ENCODE measurements around the gene APRT. TPM values are rescaled to one million over a fixed set of nuclear protein-coding genes. Genes with fewer than 3 reads are reported as not detected.

APRT gene, protein sequence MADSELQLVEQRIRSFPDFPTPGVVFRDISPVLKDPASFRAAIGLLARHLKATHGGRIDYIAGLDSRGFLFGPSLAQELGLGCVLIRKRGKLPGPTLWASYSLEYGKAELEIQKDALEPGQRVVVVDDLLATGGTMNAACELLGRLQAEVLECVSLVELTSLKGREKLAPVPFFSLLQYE
- total RNA-seq (2014; rRNA removed; shearing (Covaris generic)), result 266 and 349 TPM in 2 replicates

DNA sequence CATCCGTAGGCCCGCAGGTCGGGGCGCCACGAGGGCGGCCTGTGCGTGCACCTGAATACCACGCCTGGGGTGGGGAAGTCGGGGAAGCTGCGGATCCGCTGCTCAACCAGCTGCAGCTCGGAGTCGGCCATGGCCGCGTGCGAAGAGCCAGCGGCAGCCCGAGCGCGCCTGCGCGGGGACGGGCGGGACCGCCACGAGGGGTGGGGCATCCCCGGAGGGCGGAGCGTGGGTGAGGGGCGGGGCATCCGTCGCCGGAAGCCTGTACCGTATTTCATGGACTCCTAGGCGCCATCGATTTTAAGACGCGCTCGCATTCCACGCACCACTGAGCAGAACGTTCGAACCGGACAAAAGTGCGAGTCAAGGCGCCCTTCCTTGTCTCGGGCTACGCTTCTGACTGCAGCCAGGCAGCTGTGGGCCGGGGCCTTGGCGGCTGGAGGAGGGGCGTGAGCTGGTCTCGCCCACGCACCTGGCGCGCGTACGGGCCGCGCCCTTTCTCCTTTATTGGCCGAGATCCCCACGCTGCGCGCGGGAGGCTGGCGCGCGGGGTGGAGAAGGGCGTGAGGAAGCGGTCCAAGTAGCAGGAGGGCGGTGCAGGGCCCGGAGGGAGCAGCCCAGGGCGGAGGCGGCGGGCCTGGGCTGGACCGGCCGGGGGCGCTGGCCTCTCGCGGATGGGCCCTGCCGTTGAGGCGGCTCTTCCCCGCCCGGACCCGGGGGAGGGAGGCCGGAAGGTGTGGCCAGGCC, at the start of gene APRT:
Gene APRT (minus strand): TSS at position 160 of the 744 bp plus-strand sequence. CDS start 29 bp downstream, at position 131.
- in situ Hi-C loops (cut with HindIII; ENCODE audit: low sequenced_read_pairs), result no loop called here
- DNase-seq (ENCODE audit: low spot score), result peak; percentile 92

DNA sequence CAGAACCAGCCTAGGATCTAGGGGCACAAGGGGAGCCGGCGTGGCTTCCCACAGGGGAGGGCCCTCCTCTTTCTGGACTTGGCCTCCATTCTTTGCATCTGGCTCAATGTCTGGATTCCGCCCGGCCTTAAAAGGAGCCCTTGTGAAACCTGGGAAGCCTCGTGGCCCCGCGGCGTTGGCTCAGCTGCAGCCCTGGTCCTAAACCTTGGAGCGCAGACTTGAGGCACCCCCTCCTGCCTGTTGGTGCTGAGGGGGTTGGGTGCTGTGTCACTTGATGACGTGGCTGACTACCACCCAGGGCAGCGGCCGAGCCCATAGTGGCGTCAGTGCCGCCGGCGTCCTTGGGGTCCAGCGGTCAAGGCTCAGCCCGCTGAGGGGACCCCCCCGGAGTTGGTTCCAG, 49.6 kb upstream of the APRT start:
- in situ Hi-C loops (cut with HindIII; ENCODE audit: low sequenced_read_pairs), result no loop called here

DNA sequence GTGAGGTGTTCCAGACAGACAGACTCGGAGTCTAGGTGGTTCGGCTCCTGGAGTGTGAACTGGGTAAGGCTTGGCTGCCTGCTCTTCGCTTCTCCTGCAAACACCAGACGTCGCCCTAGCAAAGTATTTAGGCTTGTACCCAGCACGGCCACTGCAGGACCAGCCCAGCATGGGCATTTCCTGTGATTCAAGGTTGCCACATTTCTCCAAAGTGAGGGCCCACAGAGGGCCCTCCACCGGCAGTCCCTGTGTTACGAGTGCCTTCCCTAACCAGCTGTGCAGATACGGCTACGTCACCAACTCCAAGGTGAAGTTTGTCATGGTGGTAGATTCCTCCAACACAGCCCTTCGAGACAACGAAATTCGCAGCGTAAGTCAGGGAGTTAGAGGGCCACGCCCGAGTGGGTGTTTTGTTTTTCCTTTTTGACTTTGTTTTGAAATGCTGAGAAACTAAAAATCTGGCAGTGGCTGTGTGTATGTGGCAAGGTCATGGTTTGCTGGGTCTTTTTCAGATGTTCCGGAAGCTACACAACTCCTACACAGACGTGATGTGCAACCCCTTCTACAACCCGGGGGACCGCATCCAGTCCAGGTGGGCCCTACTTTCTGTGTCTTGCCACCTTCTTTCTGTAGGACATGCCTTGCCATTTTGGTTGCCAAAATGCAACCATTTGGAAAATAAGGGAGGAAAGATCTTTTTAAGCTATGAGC, 47.8 kb upstream of the APRT start:
- in situ Hi-C loops (cut with HindIII; ENCODE audit: low sequenced_read_pairs), result no loop called here
- no peak for DNase-seq (ENCODE audit: low spot score)

More for the DNA sequence above, 49.6 kb upstream of the APRT start:
- no peak for DNase-seq (ENCODE audit: low spot score)

DNA sequence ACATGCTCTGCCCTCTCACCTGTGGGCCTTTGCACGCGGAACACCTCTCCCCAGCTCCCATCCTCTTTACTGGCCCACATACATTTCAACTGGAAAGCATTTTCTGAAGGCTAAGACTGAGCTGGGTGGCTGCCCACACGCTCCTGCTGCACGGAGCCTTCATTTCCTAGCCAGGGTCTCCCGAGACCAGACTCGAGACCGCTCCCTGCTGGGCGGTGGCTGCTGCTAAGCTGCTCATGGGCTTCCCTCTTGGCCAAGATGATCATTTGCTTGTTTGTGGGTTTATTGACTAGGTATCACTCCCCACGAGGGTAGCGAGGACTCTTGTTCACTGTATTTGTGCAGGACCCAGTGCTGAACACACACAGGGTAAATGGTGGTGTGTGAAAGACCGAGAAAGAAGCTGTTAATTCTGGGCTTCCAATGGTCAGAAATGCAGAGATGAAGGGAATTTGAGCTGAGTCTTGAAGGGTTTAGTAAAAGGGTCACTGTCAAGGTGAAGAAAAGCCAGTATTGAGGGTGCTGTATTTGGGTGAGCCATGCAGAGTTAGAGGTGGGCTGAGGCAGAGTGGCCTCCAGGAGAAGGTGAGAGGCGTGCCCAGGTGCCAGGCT, 46.1 kb upstream of the APRT start:
- DNase-seq (ENCODE audit: low spot score), result peak; percentile 58
- in situ Hi-C loops (cut with HindIII; ENCODE audit: low sequenced_read_pairs), result no loop called here

DNA sequence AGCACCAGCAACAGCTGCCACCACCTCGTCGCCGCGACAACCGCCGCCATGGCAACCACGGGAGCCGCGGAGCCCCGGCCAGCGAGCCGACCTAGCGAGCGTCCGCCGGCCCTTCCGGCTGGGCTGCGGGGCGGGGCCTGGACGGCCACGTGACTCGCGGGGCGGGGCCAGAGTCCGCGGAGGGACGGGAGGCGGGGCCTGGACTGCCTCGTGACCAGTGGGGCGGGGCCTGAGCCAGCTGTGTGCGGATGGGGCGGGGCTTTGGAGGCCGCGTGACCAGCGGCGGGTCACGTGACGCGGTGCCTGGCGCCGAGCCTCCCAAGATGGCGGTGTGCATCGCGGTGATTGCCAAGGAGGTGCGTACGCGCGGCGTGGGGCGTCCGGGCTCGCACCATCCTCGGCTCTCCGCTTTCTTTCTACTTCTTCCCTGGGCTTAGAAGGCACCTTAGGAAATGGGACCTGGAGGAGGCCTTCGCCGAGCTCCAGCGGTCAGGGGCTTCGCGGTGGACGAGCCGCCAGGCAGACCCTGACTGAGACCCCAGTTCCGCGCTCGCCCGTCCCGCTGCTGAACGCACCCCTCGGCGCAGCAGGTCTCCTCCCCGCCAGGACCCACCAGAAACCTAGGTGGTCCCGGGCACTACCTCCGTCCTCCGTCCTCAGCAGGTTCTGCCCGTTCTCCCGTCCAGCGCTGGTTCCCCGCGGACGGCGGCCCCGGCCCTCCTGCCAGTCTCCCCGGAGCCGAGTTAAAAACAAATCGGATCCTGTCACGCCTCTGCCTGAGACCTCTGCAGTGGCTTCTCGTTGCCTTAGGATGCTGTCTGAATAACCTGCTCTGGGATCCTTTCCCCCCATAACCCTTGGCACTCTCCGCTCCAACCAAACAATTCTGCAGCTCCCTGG, 45.4 kb upstream of the APRT start, which contains the start of the genes GALNS and TRAPPC2L:
Gene GALNS (minus strand): TSS at position 120 of the 900 bp plus-strand sequence. CDS start 70 bp downstream, at position 50.
Gene TRAPPC2L (plus strand): TSS at position 300 of the 900 bp plus-strand sequence. CDS start 24 bp downstream, at position 324.
- peak; percentile 96 for DNase-seq (ENCODE audit: low spot score)
- in situ Hi-C loops (cut with HindIII; ENCODE audit: low sequenced_read_pairs), result no loop called here

DNA sequence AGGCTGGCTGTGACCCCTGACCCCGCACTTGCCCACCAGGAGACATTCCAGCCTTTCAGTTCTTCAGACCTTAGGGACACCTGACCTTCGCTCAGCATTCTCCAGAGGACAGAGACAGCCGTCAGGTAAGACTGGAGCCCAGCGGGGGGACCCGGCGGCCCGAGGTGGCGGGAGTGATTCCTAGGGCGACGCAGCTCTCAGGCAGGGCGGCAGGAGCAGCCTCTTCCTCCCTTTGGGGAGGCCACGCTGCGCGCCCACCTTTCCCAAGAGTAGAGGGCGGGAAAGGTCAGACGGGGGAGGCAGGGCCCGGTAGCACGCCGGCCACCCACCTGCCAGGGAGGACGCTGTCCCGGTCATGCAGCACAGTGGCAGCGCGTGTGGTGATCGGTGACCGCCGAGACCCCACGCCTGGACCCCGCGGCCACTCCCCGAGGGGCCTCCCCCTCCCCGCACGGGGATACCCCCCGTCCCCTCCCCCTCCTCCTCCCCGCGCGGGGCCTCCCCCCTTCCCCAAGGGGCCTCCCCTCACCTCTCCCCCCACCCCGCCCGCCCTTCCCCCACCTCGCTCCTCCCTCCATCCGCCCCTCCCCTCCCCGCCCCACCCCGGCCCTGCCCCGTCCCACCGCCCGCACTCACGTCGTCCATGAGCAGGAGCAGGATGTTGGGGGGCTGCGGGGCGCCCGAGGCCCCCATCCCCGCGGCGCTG, 44.5 kb upstream of the APRT start:
- no peak for DNase-seq (ENCODE audit: low spot score)

DNA sequence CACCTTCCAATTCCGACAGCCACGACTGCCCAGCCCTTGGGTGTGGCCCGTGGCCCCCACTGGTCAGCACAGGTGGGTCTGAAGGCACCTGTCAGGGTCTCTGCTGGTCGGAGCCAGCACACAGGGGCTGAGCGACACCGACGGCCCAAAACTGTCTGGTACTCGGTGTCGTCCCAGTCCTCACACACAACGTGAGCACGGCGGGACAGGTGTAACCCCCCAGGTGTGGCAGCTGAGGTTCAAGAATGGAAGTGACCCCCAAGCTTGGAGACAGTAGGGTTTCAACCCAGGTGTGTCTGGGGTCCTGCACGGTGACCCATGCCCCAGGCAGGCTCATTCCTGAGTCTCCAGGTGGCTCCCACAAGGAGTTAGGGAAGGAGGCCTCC, 44.0 kb upstream of the APRT start:
- in situ Hi-C loops (cut with HindIII; ENCODE audit: low sequenced_read_pairs), result no loop called here
- DNase-seq (ENCODE audit: low spot score), result no peak

More for the DNA sequence above, 44.5 kb upstream of the APRT start:
- in situ Hi-C loops (cut with HindIII; ENCODE audit: low sequenced_read_pairs), result no loop called here

DNA sequence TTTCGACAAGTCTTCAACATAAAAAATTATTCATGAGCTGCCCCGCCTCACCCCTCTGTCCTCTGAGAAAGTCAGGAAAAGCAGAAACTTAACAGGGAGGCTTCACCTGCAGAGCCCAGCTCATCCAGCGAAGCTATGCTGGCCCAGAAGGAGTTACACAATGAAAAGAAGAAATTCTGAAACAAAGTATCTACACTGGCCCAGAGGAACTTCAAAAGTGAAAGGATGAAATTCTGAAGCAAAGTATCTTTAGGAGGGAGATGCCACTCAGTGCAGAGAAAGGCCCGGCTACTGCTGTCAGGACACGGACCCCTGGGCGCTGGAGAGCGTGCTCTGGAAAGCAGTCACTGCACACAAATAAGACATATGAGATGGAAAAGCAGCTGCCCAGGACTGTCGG, 43.4 kb upstream of the APRT start:
- DNase-seq (ENCODE audit: low spot score), result no peak
- in situ Hi-C loops (cut with HindIII; ENCODE audit: low sequenced_read_pairs), result no loop called here

DNA sequence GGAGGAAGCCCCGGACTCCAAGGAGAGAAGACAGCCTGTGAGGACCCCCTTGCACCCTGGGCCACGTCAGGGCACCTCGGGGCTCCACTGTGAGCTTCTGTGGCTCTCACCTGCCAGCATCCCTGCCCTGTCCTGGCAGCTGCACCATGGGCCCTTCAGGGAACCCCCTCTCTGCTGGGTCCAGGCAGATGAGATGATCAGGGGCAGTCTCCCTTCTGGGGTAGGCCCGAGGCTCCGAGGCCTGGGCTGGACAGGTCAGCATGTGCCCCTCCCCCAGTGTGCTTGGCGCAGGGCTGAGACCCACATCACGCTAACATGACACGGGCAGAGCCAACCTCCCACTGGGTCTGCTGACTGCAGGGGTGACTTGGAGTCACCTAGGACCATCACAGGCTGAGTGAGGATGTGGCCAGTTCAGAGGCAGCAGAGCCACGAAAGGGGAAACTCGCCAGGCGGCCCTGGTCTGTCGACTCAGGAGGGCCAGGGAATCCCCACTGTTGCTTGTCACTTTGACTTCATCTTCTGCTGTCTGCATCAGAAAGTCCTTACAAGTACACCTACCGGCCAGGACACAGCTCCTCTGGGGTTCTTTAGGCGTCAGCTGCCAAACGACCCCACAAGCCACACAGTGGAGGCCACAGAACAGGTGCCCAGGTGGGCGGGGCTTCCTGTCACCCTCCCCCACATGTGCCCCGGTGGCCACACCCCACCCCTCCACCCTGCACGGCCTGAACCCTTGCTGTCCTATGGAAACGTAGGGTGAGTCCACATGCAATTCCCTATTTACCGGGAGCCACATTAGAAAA, 42.8 kb upstream of the APRT start:
- DNase-seq (ENCODE audit: low spot score), result no peak
- in situ Hi-C loops (cut with HindIII; ENCODE audit: low sequenced_read_pairs), result no loop called here

DNA sequence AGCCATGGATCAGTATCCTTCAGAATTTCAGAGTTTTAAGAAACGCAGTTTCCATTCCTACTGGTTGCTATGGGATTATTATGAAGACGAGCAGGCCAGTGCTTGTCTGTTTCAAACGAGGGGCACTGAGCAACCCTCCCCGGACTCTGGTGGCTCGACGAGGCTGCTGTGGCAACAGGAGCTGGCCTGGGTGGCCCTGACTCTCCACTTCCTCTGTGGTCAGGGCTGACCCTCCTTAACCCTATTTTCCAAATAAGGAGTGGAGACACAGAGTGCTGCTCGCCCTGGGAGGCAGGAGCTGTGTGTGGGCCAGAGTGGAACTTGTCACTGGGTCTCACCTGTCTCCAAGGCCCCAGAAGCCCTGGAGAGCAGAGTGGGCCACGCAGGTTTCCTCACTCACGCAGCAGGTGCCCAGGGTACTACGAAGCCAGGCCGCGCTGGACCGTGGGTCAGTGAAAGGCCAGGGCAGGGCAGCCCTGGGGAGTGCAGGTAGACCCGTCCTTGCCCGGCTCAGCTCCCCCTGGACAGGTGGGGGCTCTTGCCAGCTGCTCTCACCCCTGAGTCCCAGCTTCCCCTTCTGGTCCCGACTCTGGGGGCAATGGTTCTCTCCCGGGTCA, 41.7 kb upstream of the APRT start:
- in situ Hi-C loops (cut with HindIII; ENCODE audit: low sequenced_read_pairs), result no loop called here
- no peak for DNase-seq (ENCODE audit: low spot score)

DNA sequence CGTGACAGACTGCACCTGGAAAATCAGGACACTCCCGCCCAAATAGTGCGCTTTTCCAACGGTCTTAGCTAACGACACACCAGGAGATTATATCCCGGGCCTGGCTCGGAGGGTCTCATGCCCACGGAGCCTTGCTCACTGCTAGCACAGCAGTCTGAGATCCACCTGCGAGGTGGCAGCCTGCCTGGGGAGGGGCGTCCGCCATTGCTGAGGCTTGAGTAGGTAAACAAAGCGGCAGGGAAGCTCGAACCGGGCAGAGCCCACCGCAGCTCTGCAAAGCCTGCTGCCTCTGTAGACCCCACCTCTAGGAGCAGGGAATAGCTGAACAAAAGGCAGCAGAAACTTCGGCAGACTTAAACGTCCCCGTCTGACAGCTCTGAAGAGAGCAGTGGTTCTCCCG, 39.9 kb upstream of the APRT start:
- in situ Hi-C loops (cut with HindIII; ENCODE audit: low sequenced_read_pairs), result no loop called here
- DNase-seq (ENCODE audit: low spot score), result no peak

DNA sequence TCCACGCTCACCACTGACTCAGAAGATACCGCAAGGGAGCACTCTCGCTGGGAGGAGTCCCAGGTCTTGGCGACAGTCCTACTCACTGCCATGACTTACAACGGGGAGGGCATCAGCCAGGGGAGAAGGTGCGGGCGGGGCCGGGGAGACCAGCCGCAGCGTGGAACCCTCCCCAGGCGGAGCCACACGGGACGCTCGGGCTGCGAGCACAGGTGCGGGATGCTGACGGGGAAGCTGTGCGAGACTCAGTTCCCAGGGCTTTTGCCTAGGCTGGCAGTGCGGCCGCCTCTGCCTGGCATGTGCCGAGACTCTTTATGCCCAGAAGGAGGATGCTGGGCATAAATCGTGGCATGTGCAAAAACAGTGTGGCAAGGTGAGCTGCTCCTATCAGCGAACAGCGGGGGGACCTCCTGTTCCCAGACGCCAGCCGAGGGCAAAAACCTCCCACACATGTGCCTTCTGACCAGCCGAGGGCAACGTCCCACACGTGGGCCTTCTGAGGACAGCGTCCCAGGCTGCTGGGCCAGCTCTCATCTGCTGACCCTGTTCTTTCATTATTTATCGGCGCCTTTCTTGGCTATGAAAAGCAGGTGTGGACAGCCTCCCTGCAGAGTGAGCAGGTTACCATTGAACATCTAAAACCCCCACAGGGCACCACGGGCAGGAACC, 38.9 kb upstream of the APRT start:
- DNase-seq (ENCODE audit: low spot score), result no peak
- in situ Hi-C loops (cut with HindIII; ENCODE audit: low sequenced_read_pairs), result no loop called here

DNA sequence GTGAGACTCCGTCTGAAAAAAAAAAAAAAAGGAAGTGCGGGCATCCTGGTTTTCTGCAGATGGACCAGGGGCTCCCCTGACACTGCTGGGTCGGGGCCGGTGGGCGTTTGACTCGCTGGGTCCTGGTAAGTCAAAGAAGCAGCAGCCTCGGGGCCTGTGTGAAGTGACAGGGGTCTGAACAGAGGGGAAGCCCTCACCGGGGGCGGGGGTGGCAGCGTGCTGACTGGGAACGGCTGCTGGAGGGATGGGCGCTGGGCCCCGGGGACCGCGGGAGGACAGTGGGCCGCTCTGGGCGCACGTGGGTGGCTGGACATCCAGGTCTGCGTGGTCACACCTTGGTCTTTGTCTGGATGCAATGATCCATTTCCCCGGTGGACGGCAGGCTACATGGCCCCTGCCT, 36.8 kb upstream of the APRT start:
- DNase-seq (ENCODE audit: low spot score), result no peak
- in situ Hi-C loops (cut with HindIII; ENCODE audit: low sequenced_read_pairs), result no loop called here

DNA sequence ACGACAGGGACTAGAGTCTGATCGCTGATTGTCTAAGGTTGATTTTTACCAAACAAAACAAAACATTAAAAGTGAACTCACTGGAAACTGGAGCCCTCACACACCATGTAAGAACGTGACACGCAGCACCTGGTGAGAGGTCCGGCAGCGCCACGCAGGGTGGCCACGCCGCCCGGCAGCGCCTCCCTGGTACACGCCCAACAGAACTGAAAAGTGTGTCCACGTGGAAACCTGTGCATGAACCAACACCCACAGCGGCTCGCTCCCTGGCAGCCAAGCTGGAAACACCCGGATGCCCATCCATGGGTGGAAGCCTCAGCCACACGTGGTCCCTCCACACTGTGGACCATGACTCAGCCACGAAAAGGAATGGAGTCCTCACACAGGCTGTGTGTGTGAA, 35.9 kb upstream of the APRT start:
- DNase-seq (ENCODE audit: low spot score), result no peak
- in situ Hi-C loops (cut with HindIII; ENCODE audit: low sequenced_read_pairs), result no loop called here

DNA sequence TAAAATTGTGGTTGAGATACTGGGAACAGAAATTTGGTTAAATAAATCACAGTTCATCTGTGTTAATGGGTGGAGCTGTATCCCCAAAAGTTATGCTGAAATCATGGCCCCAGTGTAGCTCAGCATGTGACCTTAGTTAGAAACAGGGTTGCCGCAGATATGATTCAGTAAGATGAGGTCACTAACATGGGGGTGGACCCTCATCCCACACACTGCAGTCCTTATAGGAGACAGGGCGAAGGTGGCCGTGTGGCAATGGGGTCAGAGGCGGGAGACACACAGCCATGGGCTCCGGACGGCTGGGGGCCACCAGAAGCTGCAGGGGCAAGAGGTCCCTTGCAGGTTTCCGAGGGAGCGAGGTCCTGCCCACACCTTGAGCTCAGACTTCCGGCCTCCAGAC, 34.4 kb upstream of the APRT start:
- in situ Hi-C loops (cut with HindIII; ENCODE audit: low sequenced_read_pairs), result no loop called here
- DNase-seq (ENCODE audit: low spot score), result no peak

DNA sequence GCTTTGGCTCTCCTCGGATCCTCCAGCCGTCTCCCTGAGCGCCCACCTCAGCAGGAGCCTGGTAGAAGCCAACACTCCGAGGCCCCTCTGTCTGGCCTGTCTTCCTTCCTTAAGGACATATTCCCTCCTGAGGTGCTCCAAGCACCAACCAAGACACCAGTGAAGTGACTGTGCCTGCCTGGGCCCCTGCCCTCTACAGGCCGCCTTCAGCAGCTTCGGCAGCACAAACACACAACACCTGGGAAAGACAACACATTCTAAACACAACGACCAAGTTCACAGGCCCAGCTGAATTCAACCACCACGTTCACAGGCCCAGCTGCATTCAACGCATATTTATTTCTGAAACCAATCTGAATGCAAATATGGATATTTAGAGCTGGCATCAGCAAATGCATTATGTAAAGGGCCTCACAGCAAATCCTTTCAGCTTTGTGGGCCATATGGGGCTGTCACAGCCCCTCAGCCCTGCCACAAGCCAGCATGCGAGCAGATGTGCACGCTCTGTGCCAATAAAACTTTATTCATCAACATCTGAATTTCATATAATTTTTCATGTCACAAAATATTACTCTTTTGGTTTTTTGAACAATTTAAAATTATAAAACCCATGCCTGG, 32.8 kb upstream of the APRT start:
- DNase-seq (ENCODE audit: low spot score), result peak; percentile 53
- in situ Hi-C loops (cut with HindIII; ENCODE audit: low sequenced_read_pairs), result no loop called here
